Loucy (cell line): Measurements from ENCODE around the gene VAMP1.

Source experiments
- CTCF ChIP-seq: fragments of 200-600 bp; sonication (generic); conservative IDR thresholded peaks from 2 replicates; pipeline ENCODE4 v1.5.1; 2014; ENCODE audit warnings: mild to moderate bottlenecking, antibody characterized with exemption, low read length
- EZH2phosphoT487 ChIP-seq: fragments of 200-600 bp; IDR thresholded peaks from 2 replicates; pipeline ENCODE4 v1.6.1; 2018; ENCODE audit warnings: antibody characterized with exemption, mild to moderate bottlenecking, moderate library complexity, borderline replicate concordance

GRCh38 chr12:6435961-6436715, 34.3 kb downstream of the VAMP1 start:
- TF ChIP-seq CTCF (no peak), EZH2phosphoT487 (no peak)
